Loucy (cell line): ENCODE measurements around the gene SLC35F3.

Experiments
- EZH2phosphoT487 ChIP-seq: fragments of 200-600 bp; IDR thresholded peaks from 2 replicates; pipeline ENCODE4 v1.6.1; 2018; ENCODE audit warnings: antibody characterized with exemption, mild to moderate bottlenecking, moderate library complexity, borderline replicate concordance
- TF ChIP-seq, protein P1 (sequence below): fragments of 200-600 bp; sonication (generic); conservative IDR thresholded peaks from 2 replicates; pipeline ENCODE4 v1.5.1; 2014; ENCODE audit warnings: mild to moderate bottlenecking, antibody characterized with exemption, low read length

DNA sequence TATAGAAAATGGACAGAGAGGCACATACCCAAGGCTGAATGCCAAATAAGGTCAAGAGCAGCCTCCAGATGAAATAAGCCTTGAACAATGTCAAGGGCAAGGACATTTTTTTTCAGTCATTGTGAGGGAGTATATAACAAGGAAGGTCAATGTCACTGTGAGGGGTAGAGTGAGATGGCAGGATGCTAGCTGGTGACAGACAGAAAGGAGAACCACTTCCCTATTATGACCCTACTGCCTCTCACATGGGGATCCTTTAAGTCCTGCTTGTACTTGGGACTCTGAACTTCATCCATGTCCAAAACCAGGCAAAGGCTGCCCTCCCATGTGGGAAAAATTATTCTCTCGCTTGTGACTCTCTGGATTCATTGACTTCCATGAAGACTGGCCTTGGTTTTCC, 349.3 kb downstream of the SLC35F3 start:
- TF ChIP-seq, protein P1, sequence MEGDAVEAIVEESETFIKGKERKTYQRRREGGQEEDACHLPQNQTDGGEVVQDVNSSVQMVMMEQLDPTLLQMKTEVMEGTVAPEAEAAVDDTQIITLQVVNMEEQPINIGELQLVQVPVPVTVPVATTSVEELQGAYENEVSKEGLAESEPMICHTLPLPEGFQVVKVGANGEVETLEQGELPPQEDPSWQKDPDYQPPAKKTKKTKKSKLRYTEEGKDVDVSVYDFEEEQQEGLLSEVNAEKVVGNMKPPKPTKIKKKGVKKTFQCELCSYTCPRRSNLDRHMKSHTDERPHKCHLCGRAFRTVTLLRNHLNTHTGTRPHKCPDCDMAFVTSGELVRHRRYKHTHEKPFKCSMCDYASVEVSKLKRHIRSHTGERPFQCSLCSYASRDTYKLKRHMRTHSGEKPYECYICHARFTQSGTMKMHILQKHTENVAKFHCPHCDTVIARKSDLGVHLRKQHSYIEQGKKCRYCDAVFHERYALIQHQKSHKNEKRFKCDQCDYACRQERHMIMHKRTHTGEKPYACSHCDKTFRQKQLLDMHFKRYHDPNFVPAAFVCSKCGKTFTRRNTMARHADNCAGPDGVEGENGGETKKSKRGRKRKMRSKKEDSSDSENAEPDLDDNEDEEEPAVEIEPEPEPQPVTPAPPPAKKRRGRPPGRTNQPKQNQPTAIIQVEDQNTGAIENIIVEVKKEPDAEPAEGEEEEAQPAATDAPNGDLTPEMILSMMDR, result no peak
- no peak for TF ChIP-seq EZH2phosphoT487
